Esophagus (tissue), 2 donors: ENCODE measurements around the gene RTL1. TPM values are rescaled to one million over a fixed set of nuclear protein-coding genes. Genes with fewer than 3 reads are reported as not detected.

Experiments
- H3K27ac ChIP-seq, 2 donors: one replicate each; pipeline ENCODE4 v1.5.1; 2013; ENCODE audit warnings: low read depth in 2 of 2, mild to moderate bottlenecking in 2 of 2, inconsistent platforms in 1 of 2, low read length in 1 of 2, moderate library complexity in 1 of 2
- H3K27me3 ChIP-seq, 2 donors: one replicate each; pipeline ENCODE4 v1.6.1; 2013; ENCODE audit warnings: low read length in 2 of 2, control low read depth in 1 of 2, mild to moderate bottlenecking in 1 of 2; ENCODE audit not compliant: insufficient read depth in 2 of 2, control insufficient read depth in 1 of 2
- H3K36me3 ChIP-seq, 2 donors: one replicate each; pipeline ENCODE4 v1.6.1; 2013; ENCODE audit warnings: low read length in 1 of 2; ENCODE audit not compliant: control insufficient read depth in 2 of 2, insufficient read depth in 2 of 2
- H3K4me1 ChIP-seq, 2 donors: one replicate each; pipeline ENCODE4 v1.6.1; 2013; ENCODE audit warnings: low read length in 1 of 2; ENCODE audit not compliant: control insufficient read depth in 2 of 2, insufficient read depth in 2 of 2
- H3K4me3 ChIP-seq, 2 donors: one replicate each; pipeline ENCODE4 v1.5.1; 2013; ENCODE audit warnings: low read length in 2 of 2, mild to moderate bottlenecking in 2 of 2, low read depth in 1 of 2, moderate library complexity in 1 of 2
- H3K9me3 ChIP-seq, 2 donors: one replicate each; pipeline ENCODE4 v1.6.1; 2013; ENCODE audit warnings: mild to moderate bottlenecking in 2 of 2, low read depth in 1 of 2, low read length in 1 of 2, moderate library complexity in 1 of 2; ENCODE audit not compliant: control insufficient read depth in 2 of 2, insufficient read depth in 1 of 2
- WGBS, 2 donors: extraction: QIAGEN DNeasy Blood & Tissue Kit; methylation state at CpG; one replicate each; pipeline ENCODE4 v1.1.7; 2013; 5-methylcytosine and 5-hydroxymethylcytosine counted together
- polyA plus RNA-seq, 2 donors: library from polyadenylated mRNA; stranded (reverse); fragments of 200-250 nt; gene quantifications; one replicate each; pipeline ENCODE4 v1.2.3, GENCODE V29; 2013
- donor health status: healthy with polysubstance abuse.
- donor health status: Bipolar disorder and iron deficiency.

The RTL1 gene
- polyA plus RNA-seq, 2 donors = 0.02 TPM; not detected in 1

- Histone ChIP-seq H3K9me3 (no peaks in the 10 kb centered on the region), H3K27ac (no peak overlapping the region), H3K36me3 (no peaks in the 10 kb centered on the region), H3K4me3 (no peak overlapping the region), H3K4me1 (no peaks in the 10 kb centered on the region), H3K27me3 (no peaks in the 10 kb centered on the region)
- 78 to 83% methylated on average over 8 of the region's 8 CpGs for WGBS, 2 donors
Observed at GRCh38 chr14:100837805-100838350, 65.6 kb downstream of the RTL1 start.

GRCh38 chr14:100836941-100837804, 66.3 kb downstream of the RTL1 start:
- Histone ChIP-seq H3K4me1 (no peaks in the 10 kb centered on the region), H3K4me3 (no peak overlapping the region), H3K9me3 (no peaks in the 10 kb centered on the region), H3K27me3 (no peaks in the 10 kb centered on the region), H3K27ac (no peak overlapping the region), H3K36me3 (no peaks in the 10 kb centered on the region)
- 74 to 81% methylated on average over 26 of the region's 26 CpGs for WGBS, 2 donors

- 88 to 90% methylated on average over 12 of the region's 12 CpGs for WGBS, 2 donors
- Histone ChIP-seq H3K4me1 (no peaks in the 10 kb centered on the region), H3K27me3 (no peaks in the 10 kb centered on the region), H3K36me3 (no peaks in the 10 kb centered on the region), H3K27ac (no peak overlapping the region), H3K9me3 (no peaks in the 10 kb centered on the region), H3K4me3 (no peak overlapping the region)
Observed at GRCh38 chr14:100836311-100836805, 67.2 kb downstream of the RTL1 start.

GRCh38 chr14:100835548-100836310, 67.8 kb downstream of the RTL1 start:
- Histone ChIP-seq H3K36me3 (no peaks in the 10 kb centered on the region), H3K9me3 (no peaks in the 10 kb centered on the region), H3K27me3 (no peaks in the 10 kb centered on the region), H3K4me3 (no peak overlapping the region), H3K27ac (no peak overlapping the region), H3K4me1 (no peaks in the 10 kb centered on the region)
- WGBS, 2 donors = 84 to 87% methylated on average over 24 of the region's 24 CpGs

- H3K36me3 ChIP-seq = no peaks in the 10 kb centered on the region
- no peak overlapping the region for H3K27ac ChIP-seq
- WGBS, 2 donors = 75 to 83% methylated on average over 26 to 29 of the region's 29 CpGs
- no peaks in the 10 kb centered on the region for H3K27me3 ChIP-seq
- H3K4me3 ChIP-seq = no peak overlapping the region
- H3K9me3 ChIP-seq = no peaks in the 10 kb centered on the region
- H3K4me1 ChIP-seq = no peaks in the 10 kb centered on the region
Observed at GRCh38 chr14:100834794-100835547, 68.6 kb downstream of the RTL1 start.

- H3K9me3 ChIP-seq = no peaks in the 10 kb centered on the region
- H3K27me3 ChIP-seq = no peaks in the 10 kb centered on the region
- 89 to 92% methylated on average over 15 of the region's 15 CpGs for whole genome bisulfite sequencing, 2 donors
- no peak overlapping the region for H3K27ac ChIP-seq
- no peaks in the 10 kb centered on the region for H3K4me1 ChIP-seq
- no peak overlapping the region for H3K4me3 ChIP-seq
- no peaks in the 10 kb centered on the region for H3K36me3 ChIP-seq
Observed at GRCh38 chr14:100834082-100834793, 69.3 kb downstream of the RTL1 start.

GRCh38 chr14:100832311-100832960, 71.1 kb downstream of the RTL1 start:
- Histone ChIP-seq H3K9me3 (peaks cover 2 to 5% of the 10 kb centered on the region in 2 donors), H3K27me3 (no peaks in the 10 kb centered on the region), H3K4me3 (no peak overlapping the region), H3K27ac (no peak overlapping the region), H3K4me1 (no peaks in the 10 kb centered on the region), H3K36me3 (no peaks in the 10 kb centered on the region)
- WGBS, 2 donors = 84 to 87% methylated on average over 21 of the region's 21 CpGs

- H3K27ac ChIP-seq = no peak overlapping the region
- peaks cover 3 to 5% of the 10 kb centered on the region in 2 donors for H3K9me3 ChIP-seq
Observed at GRCh38 chr14:100830681-100831080, 72.8 kb downstream of the RTL1 start.

More at GRCh38 chr14:100830681-100831080, 72.8 kb downstream of the RTL1 start:
- Histone ChIP-seq H3K4me3 (no peak overlapping the region), H3K36me3 (no peaks in the 10 kb centered on the region), H3K4me1 (peaks cover 0 to 3% of the 10 kb centered on the region in 2 donors), H3K27me3 (no peaks in the 10 kb centered on the region)
- WGBS, 2 donors = 67 to 68% methylated on average over 8 of the region's 8 CpGs
